ENCODE measurements around the gene BRS3.
"Not testable (repeated sequence)": the region's sequence is repeated elsewhere in the genome, so short reads cannot be mapped to it uniquely, and the experiment has no call there.

The BRS3 gene

DNA sequence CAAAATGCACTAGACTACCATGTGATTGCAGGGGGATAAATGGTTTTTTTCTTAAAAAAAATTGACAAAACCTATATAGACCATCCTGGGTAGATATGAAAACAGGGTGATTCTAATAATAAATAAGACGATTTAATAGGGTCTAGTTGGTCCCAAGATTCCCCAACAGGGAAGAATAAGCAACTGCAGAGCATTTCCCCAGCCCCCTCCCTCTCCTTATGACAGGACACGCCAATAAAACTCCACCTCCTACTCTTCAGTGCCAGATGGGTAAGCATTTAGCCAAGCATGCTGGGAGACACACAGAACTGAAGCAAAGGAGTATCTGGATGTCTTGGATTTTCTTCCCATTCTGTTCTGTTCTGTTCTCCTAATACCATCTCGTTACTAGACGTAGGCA, at the start of gene BRS3:
Gene BRS3, plus strand, starts transcription at position 301 of the 400 bp plus-strand sequence. CDS start 168 bp downstream, outside the sequence.
- no peak for DNase-seq

DNA sequence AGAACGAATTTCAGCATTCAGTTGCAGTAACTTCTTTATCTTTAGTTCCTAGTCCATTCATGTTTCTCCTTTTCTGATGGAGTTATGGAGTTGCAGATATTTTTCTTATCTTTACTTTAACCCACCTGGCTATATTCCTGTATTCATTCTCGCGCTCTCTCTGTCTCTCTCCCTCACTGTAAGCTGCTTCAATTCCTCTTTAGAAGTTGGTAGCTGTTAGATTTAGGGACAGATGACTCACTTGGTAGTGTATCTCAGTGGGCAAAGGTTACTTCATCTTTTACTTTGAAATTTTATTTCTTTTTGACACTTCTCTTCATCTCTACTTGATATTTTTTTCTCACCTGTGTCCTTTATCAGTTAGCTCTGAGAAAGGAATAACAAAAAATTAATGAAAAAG, 49.6 kb upstream of the BRS3 start:
- no peak for DNase-seq

DNA sequence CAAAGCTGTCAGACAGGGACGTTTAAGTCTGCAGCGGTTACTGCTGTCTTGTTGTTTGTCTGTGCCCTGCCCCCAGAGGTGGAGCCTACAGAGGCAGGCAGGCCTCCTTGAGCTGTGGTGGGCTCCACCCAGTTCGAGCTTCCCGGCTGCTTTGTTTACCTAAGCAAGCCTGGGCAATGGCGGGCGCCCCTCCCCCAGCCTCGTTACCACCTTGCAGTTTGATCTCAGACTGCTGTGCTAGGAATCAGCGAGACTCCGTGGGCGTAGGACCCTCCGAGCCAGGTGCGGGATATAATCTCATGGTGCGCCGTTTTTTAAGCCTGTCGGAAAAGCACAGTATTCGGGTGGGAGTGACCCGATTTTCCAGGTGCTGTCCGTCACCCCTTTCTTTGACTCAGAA, 42.1 kb upstream of the BRS3 start:
- not testable (repeated sequence) for DNase-seq

DNA sequence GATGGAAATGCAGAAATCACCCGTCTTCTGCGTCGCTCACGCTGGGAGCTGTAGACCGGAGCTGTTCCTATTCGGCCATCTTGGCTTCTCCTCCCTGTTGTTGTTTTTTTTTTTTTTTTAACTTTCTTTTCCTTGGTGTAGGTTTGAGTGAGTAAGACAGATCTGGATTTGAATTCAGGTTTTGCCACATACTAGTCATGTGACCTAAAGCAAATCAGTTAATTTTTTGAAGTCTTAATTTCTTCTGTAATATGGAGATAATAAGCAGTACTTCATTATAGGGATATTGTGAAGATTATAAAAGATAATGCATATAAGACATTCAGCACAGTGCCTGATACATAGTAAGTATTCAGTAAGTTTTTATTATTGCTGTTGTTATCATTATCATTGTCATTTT, 41.5 kb upstream of the BRS3 start:
- DNase-seq = no peak

DNA sequence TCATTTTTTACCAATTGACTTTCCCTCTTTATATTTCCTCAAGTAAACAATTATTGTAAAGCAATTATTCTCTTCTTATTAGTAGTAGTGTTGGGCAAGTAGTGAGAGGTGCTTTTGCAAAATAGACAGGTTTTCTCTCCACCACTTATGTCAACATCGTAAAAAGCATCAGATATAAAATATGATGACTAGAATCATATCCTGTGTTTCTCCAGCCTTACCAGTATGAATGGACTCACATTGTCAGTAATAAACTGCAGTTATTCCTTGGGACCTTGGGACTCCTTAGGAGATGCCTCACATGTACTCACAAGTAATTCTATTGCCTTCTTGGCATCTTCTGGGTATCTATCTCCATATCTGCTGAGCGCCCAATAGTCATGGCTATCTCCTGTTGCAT, 40.4 kb upstream of the BRS3 start:
- no peak for DNase-seq

DNA sequence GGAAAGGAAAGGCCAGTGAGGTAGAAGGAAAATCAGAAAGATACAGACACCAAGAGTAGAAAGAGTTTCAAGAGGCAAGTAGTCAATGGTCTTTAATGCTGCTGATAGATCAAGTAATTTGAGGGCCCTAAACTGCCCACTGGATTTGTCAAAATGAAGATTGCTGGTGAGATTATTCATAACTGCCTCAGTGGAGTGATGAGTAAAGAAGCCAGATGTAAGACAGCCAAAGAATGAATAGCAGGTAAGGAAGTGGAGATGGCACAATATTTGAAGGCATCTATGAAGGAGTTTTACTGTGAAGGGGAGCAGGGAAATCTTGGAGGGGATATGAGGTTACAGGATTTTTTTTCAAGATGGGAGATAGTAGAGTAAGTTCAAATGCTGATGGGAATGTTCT, 39.8 kb upstream of the BRS3 start:
- no peak for DNase-seq

DNA sequence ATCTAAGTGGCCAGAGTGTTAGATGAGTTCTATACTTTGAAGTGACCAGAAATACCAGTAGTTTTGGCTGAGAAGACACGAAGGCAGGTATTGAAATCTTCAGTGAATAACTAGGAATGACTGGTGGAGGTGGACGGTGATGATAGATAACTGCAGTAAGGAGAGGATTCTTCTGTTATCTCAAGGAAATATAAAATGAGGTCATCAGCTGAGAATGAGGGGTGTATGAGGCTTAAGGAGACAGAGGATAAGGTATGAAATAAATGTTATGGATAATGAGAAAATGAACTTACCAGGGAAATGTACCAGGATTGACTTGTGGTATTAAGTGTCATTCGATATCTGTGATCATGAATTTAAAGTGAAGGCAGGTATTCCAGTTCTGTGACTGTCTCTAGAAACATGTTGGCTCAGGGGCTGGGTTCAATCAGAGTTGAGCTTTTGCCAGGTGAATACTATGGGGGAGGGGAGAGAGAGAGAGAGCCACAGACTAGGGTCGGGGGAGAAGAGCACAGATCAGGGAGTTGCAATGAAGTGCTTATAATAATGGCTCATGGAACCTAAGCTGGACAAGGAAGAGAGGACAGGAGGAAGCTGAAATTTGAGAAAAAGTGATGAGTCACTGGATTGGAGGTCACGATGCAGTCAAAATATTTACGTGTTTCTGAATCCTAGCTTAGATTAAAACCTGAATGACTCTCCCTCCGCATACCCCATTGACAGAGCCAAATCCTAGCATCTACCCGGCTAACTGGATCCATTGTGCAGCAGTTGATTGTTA, 37.5 kb upstream of the BRS3 start:
- no peak for DNase-seq

DNA sequence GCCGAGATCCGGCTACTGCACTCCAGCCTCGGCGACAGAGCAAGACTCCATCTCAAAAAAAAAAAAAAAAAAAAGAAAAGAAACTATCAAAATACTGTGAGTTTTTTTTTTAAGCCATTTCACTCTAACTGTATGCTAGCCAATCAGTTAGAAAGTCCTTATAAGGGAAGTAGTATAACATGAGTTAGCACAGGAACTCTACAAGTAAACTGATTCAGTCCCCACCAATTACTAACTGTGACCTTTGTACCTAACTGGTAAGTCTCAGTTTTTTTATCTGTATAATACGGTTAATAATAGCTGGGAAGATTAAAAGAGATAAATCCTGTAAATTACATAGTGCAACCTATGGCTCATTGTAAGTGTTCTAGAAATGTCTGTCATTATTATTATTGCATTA, 35.1 kb upstream of the BRS3 start:
- DNase-seq = no peak

DNA sequence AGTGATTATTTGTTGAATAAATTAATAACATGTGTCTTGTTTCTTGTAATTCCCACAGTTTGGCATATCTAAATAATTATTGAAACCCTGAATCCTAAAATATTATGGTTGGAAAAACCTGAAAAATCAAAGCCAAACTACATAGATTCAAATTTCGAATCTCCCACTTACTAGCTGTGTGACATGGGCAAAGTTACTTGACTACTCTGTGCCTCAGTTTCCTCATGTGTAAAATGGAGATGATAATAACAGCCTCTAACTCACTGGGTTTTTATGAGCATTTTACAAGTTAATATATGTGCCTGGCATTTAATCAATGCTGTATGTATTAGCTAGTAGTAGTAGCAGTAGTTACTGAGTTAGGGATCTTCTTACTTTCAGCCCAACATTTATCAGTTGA, 34.6 kb upstream of the BRS3 start:
- DNase-seq = no peak

DNA sequence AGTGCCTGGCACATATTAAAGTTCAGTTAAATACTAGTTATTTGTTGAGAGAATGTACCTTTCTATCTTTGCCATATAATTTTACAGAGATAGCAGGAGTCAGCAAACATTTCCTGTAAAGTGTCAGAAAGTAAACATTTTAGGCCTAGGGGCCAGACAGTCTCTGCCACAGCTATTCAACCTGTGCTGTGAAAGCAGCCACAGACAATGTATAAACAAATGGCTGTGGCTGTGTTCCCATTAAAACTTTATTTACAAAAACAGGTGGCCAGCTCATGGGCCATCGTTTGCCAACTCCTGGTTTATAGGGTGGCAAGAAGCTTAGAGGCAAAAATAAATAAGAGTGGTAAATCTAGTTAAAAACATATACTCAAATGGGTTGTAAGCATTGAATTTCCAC, 34.0 kb upstream of the BRS3 start:
- no peak for DNase-seq

DNA sequence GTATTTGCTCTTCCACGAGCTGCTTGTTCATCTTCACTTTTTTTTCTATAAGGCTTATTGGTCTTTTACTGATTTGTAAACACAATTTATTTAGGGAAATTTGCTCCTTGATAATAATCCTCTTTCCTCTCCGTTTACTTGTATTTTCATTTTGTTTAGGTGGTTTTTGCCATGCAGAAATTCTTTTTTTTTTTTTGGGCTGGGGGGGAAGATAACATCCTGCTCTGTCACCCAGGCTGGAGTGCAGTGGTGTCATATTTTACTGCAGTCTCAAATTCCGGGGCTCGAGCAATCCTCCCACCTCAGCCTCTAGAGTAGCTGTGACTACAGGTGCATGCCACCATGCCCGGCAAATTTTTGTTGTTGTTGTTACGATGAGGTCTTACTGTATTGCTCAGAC, 31.6 kb upstream of the BRS3 start:
- no peak for DNase-seq

DNA sequence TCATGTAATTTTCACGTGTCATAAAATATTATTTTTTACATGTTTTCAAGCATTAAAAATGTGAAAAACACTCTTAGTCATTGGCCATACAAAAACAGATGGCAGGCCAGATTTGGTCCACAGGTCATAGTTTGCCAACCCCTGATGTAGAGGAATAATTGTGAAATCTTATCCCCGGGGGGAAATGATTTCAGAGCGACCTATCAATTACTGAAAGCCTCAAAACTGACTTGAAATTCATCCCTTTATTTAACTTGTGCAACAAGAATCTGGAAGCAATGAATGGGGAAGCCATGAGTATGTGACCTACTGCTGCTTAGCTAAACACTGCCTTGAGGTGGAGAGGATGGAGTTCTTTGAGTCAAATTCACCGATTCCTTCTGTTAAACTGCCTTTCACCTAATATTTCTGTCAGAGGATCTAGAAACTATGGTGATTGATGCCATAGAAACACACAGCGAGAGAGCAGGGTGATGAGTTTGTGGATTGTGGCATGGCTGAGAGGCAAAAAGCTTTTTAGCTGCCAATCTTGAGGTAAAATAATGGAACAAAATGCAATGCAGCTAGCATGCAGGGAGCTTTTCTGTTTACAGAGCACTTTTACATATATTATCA, 30.3 kb upstream of the BRS3 start:
- DNase-seq = no peak

DNA sequence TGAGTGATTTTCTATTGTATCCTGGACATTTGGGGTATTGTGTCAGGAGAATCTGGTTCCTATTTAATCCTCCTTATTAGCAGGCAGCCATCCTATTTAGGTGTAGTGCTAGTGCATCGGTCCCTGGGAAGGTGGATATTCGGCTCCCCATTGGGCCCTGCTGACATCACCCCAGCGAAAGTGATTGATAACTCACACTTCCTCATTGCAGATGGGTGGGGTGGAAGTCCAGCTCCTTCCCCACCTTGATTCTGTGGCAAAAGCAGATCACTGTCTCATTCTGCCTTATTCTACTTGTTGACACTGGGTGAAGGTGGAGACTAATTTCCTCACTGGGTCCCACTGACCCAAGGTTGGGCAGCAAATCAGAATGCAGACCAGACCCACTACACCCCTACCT, 23.2 kb upstream of the BRS3 start:
- DNase-seq = no peak

DNA sequence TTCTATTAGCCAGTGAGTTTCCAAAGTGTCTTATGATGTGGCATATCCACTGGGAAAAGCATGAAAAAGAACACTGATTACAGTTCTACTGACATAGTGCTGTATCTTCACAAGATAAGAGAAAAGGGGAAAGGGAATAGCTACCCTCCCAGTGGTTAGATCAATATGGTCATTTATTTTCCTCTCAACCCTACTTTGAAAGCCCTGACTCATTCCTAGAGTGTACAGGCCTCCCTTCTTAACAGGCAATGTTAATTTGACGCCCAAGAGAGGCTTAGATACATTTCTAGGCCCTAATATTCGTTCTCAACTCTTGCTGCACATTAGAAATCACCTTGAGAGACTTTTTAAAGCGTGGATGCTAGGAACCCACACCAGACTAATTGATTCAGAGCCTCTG, 20.4 kb upstream of the BRS3 start:
- DNase-seq = no peak

DNA sequence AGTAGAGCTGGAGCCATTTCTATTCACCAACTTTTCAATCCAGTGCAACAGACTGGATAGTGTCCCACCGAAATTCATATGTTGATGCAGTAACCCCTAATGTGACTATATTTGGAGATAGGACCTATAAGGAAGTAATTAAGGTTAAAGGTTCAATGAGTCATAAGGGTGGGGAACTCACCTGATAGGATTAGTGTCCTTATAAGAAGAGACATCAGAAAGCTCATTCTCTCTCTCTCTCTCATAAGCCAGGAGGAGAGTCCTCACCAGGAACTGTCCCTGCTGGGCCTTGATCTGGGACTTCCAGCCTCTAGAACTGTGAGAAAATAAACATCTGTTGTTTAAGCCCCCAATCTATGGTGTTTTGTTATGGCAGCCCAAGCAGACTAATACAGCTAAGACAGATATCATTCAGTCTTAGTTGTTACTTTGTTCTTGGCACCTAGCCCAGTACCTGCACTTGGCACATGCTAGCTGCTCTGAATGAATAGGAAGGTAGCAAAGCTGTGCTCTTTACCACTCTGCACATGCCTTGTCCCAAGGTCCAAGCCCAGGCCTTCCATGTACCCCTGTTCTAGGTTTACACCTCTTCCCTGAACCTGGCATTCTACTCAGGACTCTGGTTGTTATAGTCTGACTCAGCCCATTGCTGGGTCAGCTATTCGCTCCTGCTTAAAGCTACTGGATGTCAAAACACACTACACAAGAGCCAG, 19.2 kb upstream of the BRS3 start:
- no peak for DNase-seq

DNA sequence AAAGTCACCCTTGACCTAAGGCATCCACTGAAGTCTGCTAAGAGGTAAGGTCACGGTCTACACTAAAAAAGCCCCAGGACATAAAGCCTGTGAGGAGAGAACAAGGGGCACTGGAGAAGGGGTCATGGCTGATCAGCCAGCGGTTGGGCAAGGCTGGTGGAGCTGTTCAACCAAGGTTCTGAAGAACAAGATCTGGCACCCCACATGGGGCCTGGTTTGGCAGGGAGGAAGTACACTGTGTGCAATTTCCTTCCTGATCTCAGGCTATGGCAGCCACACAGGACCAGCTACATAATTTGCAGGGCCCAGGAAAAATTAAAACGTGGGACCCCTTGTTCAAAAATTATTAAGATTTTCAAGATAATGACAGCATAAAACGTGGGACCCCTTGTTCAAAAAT, 14.1 kb upstream of the BRS3 start:
- no peak for DNase-seq

DNA sequence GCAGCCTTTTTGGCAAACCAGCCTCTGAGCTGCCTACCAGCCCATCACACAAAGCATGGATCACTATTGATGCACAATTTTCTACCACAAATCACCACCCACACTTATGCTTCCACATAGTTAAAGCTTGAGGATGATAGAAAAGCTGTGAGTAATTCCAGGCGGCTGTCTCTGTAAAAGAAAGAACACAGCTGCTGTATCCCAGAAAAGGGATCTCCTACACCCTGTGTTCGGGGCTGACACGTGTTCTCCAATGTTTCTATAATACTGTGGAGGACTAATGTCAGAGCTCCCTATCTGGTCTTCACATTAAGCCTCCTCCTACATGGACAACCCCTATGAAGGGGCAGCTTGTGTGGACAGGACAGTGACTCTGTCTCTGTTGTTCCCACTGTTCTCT, 12.5 kb upstream of the BRS3 start:
- DNase-seq = no peak

DNA sequence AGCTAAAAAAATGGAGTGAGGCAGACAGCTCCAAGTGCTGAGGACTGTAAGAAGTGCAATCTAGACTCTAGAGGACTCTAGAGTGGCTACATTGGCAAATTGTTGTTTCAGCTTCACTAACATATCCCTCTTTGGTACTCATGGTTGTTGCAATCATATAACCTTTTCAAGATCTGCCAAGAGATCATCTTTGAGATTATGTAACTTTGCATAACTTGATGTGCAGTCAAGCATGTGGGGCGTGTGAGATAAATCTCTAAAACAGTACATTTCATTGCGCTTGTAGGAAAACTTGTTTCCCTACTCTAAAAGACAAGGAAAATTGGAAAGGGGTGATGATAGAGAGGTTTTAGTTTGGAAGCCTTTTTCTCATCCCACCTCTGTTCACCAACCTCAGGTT, 11.2 kb upstream of the BRS3 start:
- no peak for DNase-seq

DNA sequence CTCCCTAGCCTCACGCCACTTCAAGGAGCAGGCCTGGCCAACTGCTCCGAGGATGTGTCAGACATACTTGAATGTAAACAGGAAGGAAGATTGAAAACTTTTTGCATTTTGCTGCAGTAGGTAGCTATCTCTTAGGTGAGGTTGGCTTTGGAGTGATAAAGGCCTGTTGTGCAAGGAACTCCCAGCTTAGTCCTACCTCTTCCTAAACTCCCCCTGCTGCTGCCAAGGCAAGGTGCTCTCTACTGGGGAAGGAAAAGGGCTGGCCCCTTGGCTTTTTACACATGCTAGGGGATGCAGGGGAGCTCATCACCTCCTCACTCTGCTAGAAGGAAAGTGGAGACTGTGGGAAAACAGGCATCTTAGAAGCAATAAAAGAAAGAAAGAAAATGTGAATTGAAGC, 10.7 kb upstream of the BRS3 start:
- no peak for DNase-seq

DNA sequence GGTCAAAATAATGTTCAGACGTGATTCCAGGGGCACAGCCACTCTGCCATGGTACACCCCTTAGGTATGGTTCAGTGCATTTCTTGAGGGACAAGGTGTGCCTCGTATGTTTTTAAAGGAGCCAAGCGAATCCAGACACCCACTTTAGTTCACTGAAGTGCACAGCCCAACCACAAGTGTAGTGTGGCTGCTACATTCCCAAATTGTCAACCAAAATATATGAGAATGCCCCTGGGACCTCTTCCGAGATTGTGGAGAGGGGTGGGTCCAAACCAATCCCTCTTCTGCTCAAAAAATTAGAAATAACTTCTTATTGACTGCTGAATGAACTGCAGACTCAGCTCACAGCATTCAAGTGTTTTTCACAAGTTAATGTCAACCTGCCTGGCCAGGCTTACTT, 7.4 kb upstream of the BRS3 start:
- DNase-seq = no peak

DNA sequence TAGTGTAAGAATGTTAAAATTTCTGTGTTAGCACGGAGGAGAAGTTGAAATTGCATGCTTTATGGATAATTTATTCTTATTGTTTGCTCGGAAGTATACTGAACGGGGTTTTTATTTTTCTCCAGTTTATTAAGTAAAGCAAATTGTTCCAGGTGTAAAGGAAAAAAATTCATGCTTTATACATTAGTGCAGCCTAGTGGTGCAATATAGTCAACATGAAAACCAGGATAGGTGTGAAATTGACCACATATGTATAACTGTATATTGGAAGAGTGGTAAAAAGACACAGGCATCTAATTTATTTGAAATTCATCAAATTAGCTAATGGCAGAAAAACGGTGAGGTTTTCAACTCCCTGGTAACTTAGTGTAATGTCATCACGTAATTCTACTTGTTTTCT, 959 bp downstream of the BRS3 start:
- no peak for DNase-seq

DNA sequence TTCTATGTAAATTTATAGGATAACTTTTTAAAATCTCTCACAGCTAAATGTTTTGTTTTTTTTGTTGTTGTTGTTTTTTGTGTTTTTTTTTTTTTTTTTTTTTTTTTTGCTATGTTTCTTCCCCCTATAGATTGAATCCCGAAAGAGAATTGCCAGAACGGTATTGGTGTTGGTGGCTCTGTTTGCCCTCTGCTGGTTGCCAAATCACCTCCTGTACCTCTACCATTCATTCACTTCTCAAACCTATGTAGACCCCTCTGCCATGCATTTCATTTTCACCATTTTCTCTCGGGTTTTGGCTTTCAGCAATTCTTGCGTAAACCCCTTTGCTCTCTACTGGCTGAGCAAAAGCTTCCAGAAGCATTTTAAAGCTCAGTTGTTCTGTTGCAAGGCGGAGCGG, 4.1 kb downstream of the BRS3 start:
- DNase-seq = no peak

DNA sequence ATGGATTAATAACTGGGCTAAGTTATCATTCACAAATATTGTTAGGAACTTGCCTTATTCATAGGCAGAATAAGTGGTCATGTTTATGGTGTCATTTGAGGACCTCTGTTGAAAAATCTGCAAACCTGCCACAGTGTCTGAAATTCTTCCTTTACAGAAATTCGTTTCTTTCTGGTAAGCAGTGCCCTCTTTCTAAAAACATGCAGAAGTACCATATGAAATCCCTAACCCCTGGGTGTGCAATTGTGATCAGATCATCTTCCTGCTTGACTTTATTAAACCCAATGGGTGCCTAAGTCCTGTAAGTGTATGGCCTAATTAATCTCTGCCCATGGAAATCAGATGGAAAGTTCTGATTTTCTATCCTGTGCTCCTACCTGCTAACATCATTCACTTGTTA, 5.3 kb downstream of the BRS3 start:
- DNase-seq = no peak

DNA sequence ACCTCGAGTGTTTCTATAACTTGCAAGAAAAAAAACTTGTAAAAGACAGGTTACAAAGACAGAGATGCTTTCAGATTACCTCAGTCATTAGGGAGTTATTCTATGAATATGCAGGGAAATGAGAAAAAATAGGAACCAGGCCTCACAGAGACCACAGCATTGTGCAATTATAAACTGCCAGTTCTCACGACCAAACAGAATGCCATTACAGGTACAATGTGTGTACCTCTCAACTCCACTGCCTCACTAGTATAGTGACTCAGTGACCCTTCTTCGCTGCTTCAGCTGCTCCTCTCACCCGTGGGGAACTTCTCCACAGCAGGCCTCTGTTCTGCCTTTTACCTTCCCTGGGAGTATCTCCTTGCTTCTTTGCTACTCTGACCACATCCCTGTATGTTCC, 7.3 kb downstream of the BRS3 start:
- DNase-seq = no peak
